Fibroblast of lung (primary cell): ENCODE results near the gene TMPRSS15. TPM values are rescaled to one million over a fixed set of nuclear protein-coding genes. Genes with fewer than 3 reads are reported as not detected.

Experiments used
- DNase-seq, 2 donors: peaks; one replicate each; pipeline versions ENCODE4 v3.0.0 to v3.0.0-alpha.2; 2010; ENCODE audit warnings: low read depth in 2 of 2
- H2AFZ ChIP-seq: 2 replicates; pipeline ENCODE4 v1.5.1; 2012; ENCODE audit warnings: low read length, control low read depth, inconsistent platforms
- H3K27ac ChIP-seq: 2 replicates; pipeline ENCODE4 v1.5.1; 2011; ENCODE audit warnings: low read length, control low read depth; ENCODE audit not compliant: insufficient read depth
- H3K27me3 ChIP-seq: 2 replicates; pipeline ENCODE4 v1.5.1; 2011; ENCODE audit warnings: mild to moderate bottlenecking, low read length; ENCODE audit not compliant: control insufficient read depth, insufficient read depth
- H3K36me3 ChIP-seq: 2 replicates; pipeline ENCODE4 v1.5.1; 2011; ENCODE audit warnings: low read length; ENCODE audit not compliant: control insufficient read depth, insufficient read depth
- H3K4me1 ChIP-seq: 2 replicates; pipeline ENCODE4 v1.5.1; 2011; ENCODE audit warnings: low read length; ENCODE audit not compliant: control insufficient read depth, insufficient read depth; ENCODE audit errors: extremely low read depth
- H3K4me2 ChIP-seq: 2 replicates; pipeline ENCODE4 v1.5.1; 2011; ENCODE audit warnings: low read length, control low read depth; ENCODE audit not compliant: insufficient read depth; ENCODE audit errors: extremely low read depth
- H3K4me3 ChIP-seq, 4 experiments: fragments of 200-600 bp in 1 of 4; sonication (generic) in 1 of 4; replicated peaks in 1 of 4; 2 replicates each; pipeline ENCODE4 v1.5.1; 2011 to 2016; ENCODE audit warnings: low read length in 4 of 4, low read depth in 3 of 4, mild to moderate bottlenecking in 3 of 4, control low read depth in 2 of 4, inconsistent platforms in 1 of 4, mixed read lengths in 1 of 4; ENCODE audit not compliant: insufficient read depth in 1 of 4; ENCODE audit errors: control extremely low read depth in 1 of 4
- H3K79me2 ChIP-seq: 2 replicates; pipeline ENCODE4 v1.5.1; 2012; ENCODE audit warnings: mild to moderate bottlenecking, low read length, inconsistent platforms; ENCODE audit not compliant: control insufficient read depth, insufficient read depth
- H3K9ac ChIP-seq: 2 replicates; pipeline ENCODE4 v1.5.1; 2011; ENCODE audit warnings: mild to moderate bottlenecking, low read length, control low read depth; ENCODE audit not compliant: insufficient read depth
- H3K9me3 ChIP-seq: 2 replicates; pipeline ENCODE4 v1.5.1; 2012; ENCODE audit warnings: low read depth, low read length; ENCODE audit not compliant: control insufficient read depth, insufficient read depth
- H4K20me1 ChIP-seq: 2 replicates; pipeline ENCODE4 v1.5.1; 2011; ENCODE audit warnings: low read length; ENCODE audit not compliant: control insufficient read depth, insufficient read depth; ENCODE audit errors: extremely low read depth
- CTCF ChIP-seq, 2 donors: IDR thresholded peaks in 1 of 2; conservative IDR thresholded peaks in 1 of 2; 1 replicate in 1 of 2; 2 replicates in 1 of 2; pipeline ENCODE4 v1.5.1; 2011 to 2012; ENCODE audit warnings: low read length in 2 of 2, control low read depth in 1 of 2, inconsistent platforms in 1 of 2, low read depth in 1 of 2, mild to moderate bottlenecking in 1 of 2
- EZH2 ChIP-seq: IDR thresholded peaks from 2 replicates; pipeline ENCODE4 v1.5.1; 2012; ENCODE audit warnings: low read length, control low read depth, mild to moderate bottlenecking; ENCODE audit errors: missing control alignments
- polyA plus RNA-seq, 2 donors: library from polyadenylated mRNA; depleted of rRNA in 1 of 2; stranded (reverse) in 1 of 2; unstranded in 1 of 2; fragments of >200 nt; gene quantifications; 2 replicates each; pipeline ENCODE4 v1.2.1, GENCODE V29; 2011 to 2012; ENCODE audit warnings: missing spikeins in 1 of 2
- total RNA-seq: library from RNA; depleted of rRNA; stranded (reverse); fragments of >200 nt; gene quantifications from 2 replicates; pipeline ENCODE4 v1.2.1, GENCODE V29; 2014

Gene TMPRSS15
- total and polyA plus RNA-seq, 2 donors (not counting 1 experiment from before 2014, with no cell fraction given), result not detected

- Histone ChIP-seq H2AFZ (no peak overlapping the region), H3K27me3 (no peaks in the 10 kb centered on the region), H3K4me3 (no peak overlapping the region), H4K20me1 (no peaks in the 10 kb centered on the region), H3K4me2 (no peak overlapping the region), H3K9me3 (no peaks in the 10 kb centered on the region), H3K27ac (no peak overlapping the region), H3K4me1 (no peaks in the 10 kb centered on the region), H3K36me3 (no peaks in the 10 kb centered on the region), H3K9ac (no peak overlapping the region), H3K79me2 (no peaks in the 10 kb centered on the region)
- DNase-seq, result no peak
- TF ChIP-seq CTCF (conservative IDR thresholded peaks at IDR 0.05 in 1 of 2, IDR thresholded peaks at IDR 0.05 in 1 of 2; ENCODE audit: low read depth in 1 of 2, low read length in 2 of 2), result no peak
- no peak for TF ChIP-seq EZH2
Observed at GRCh38 chr21:18335651-18336236, 67.8 kb downstream of the TMPRSS15 start.

- TF ChIP-seq EZH2 (no peak), CTCF (conservative IDR thresholded peaks at IDR 0.05 in 1 of 2, IDR thresholded peaks at IDR 0.05 in 1 of 2; ENCODE audit: low read depth in 1 of 2, low read length in 2 of 2) (no peak)
- H3K36me3 ChIP-seq, result no peaks in the 10 kb centered on the region
- H3K9ac ChIP-seq, result no peak overlapping the region
- no peaks in the 10 kb centered on the region for H4K20me1 ChIP-seq
- no peak overlapping the region for H3K4me2 ChIP-seq
- H3K4me1 ChIP-seq, result no peaks in the 10 kb centered on the region
- no peak overlapping the region for H2AFZ ChIP-seq
- no peak overlapping the region for H3K4me3 ChIP-seq
- no peaks in the 10 kb centered on the region for H3K9me3 ChIP-seq
- H3K27me3 ChIP-seq, result no peaks in the 10 kb centered on the region
- no peak for DNase-seq
- no peaks in the 10 kb centered on the region for H3K79me2 ChIP-seq
- no peak overlapping the region for H3K27ac ChIP-seq
Observed at GRCh38 chr21:18334066-18334465, 69.5 kb downstream of the TMPRSS15 start.

GRCh38 chr21:18318156-18318555, 85.4 kb downstream of the TMPRSS15 start:
- no peak overlapping the region for H3K27ac ChIP-seq
- H2AFZ ChIP-seq, result no peak overlapping the region
- no peaks in the 10 kb centered on the region for H3K4me1 ChIP-seq
- H3K36me3 ChIP-seq, result no peaks in the 10 kb centered on the region
- H3K4me3 ChIP-seq, result no peak overlapping the region
- H3K79me2 ChIP-seq, result no peaks in the 10 kb centered on the region
- no peaks in the 10 kb centered on the region for H3K9me3 ChIP-seq
- no peaks in the 10 kb centered on the region for H3K27me3 ChIP-seq
- no peak overlapping the region for H3K4me2 ChIP-seq
- no peak for DNase-seq
- TF ChIP-seq EZH2, result no peak
- H4K20me1 ChIP-seq, result no peaks in the 10 kb centered on the region
- no peak overlapping the region for H3K9ac ChIP-seq
